Progenitor cell of endocrine pancreas (in vitro differentiated cells): ENCODE data around the gene FANK1. TPM values are rescaled to one million over a fixed set of nuclear protein-coding genes. Genes with fewer than 3 reads are reported as not detected.
"Not testable (repeated sequence)": the region's sequence is repeated elsewhere in the genome, so short reads cannot be mapped to it uniquely, and the experiment has no call there.

ENCODE experiments used
- DNase-seq: peaks from one replicate; pipeline ENCODE4 v3.0.0; 2021; ENCODE audit warnings: low spot score; ENCODE audit not compliant: unreplicated experiment
- H3K27ac Mint-ChIP-seq: 2 replicates; pipeline ENCODE4 v1.8.0; 2021; ENCODE audit warnings: mild to moderate bottlenecking, moderate library complexity, mixed read lengths
- H3K27me3 Mint-ChIP-seq: 2 replicates; pipeline ENCODE4 v1.8.0; 2021; ENCODE audit warnings: mixed read lengths
- H3K36me3 Mint-ChIP-seq: 2 replicates; pipeline ENCODE4 v1.8.0; 2022; ENCODE audit warnings: mixed read lengths; ENCODE audit not compliant: insufficient read depth
- H3K4me1 Mint-ChIP-seq: 2 replicates; pipeline ENCODE4 v1.8.0; 2021; ENCODE audit warnings: low read depth, mixed read lengths
- H3K4me3 Mint-ChIP-seq: 2 replicates; pipeline ENCODE4 v1.8.0; 2021; ENCODE audit warnings: low read depth, mild to moderate bottlenecking, moderate library complexity, mixed read lengths
- H3K9me3 Mint-ChIP-seq: 2 replicates; pipeline ENCODE4 v1.8.0; 2021; ENCODE audit warnings: low read depth, mixed read lengths
- total RNA-seq: library from RNA; stranded (reverse); gene quantifications from 2 replicates; pipeline ENCODE4 v1.2.1, GENCODE V29; 2021
- TF ChIP-seq, protein P1 (sequence below): fragments of 200-600 bp; sonication (generic); IDR thresholded peaks from one replicate; pipeline ENCODE4 v1.5.0; 2021; ENCODE audit warnings: antibody characterized with exemption, mild to moderate bottlenecking; ENCODE audit not compliant: unreplicated experiment

FANK1 gene
- total RNA-seq, 1 donor from 2014 or later = 3.2 TPM

GRCh38 chr10:125916977-125917376 is 20.6 kb downstream of the FANK1 start:
- Mint-ChIP-seq H3K27me3 (peaks cover 93% of the 10 kb centered on the region), H3K9me3 (peaks cover 4% of the 10 kb centered on the region), H3K27ac (no peak overlapping the region), H3K4me1 (peaks cover 8% of the 10 kb centered on the region), H3K4me3 (no peak overlapping the region), H3K36me3 (peaks cover 1% of the 10 kb centered on the region)
- TF ChIP-seq, protein P1, sequence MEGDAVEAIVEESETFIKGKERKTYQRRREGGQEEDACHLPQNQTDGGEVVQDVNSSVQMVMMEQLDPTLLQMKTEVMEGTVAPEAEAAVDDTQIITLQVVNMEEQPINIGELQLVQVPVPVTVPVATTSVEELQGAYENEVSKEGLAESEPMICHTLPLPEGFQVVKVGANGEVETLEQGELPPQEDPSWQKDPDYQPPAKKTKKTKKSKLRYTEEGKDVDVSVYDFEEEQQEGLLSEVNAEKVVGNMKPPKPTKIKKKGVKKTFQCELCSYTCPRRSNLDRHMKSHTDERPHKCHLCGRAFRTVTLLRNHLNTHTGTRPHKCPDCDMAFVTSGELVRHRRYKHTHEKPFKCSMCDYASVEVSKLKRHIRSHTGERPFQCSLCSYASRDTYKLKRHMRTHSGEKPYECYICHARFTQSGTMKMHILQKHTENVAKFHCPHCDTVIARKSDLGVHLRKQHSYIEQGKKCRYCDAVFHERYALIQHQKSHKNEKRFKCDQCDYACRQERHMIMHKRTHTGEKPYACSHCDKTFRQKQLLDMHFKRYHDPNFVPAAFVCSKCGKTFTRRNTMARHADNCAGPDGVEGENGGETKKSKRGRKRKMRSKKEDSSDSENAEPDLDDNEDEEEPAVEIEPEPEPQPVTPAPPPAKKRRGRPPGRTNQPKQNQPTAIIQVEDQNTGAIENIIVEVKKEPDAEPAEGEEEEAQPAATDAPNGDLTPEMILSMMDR = no peak
- DNase-seq = no peak

GRCh38 chr10:125917704-125918361 is 21.5 kb downstream of the FANK1 start:
- H3K4me3 Mint-ChIP-seq, H3K4me1 Mint-ChIP-seq, DNase-seq, H3K9me3 Mint-ChIP-seq, H3K36me3 Mint-ChIP-seq, H3K27ac Mint-ChIP-seq: not testable (repeated sequence)
- peaks cover 93% of the 10 kb centered on the region for H3K27me3 Mint-ChIP-seq

GRCh38 chr10:125921643-125922306 is 25.4 kb downstream of the FANK1 start:
- not testable (repeated sequence) for H3K9me3 Mint-ChIP-seq, H3K4me3 Mint-ChIP-seq, H3K27ac Mint-ChIP-seq, H3K4me1 Mint-ChIP-seq, DNase-seq, H3K36me3 Mint-ChIP-seq
- peaks cover 83% of the 10 kb centered on the region for H3K27me3 Mint-ChIP-seq

DNA sequence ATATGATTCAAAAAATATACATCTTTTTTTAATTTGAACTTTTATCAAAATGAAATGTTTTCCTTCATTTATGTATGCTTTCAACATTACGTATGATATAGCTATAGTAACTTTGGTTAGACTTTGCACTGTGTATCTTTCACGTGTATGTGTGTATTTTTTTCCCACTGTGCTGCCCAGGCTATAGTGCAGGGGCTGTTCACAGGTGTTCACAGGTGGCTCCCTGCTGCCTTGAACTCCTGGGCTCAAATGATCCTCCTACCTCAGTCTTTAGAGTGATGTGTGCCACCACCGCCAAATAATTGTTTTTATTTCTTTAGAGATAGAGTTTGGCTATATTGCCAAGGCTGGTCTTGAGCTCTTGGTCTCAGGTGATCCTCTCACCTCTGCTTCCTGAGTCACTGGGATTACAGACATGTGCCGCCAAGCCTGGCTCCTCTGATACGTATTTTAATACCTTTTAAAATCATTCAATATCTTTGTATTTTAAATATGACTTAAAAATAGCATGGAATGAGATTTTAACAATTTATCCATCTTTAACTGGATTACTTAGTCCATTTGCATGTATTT is 29.0 kb downstream of the FANK1 start:
- Mint-ChIP-seq H3K36me3 (no peaks in the 10 kb centered on the region), H3K4me3 (no peak overlapping the region), H3K27me3 (peaks cover 79% of the 10 kb centered on the region), H3K27ac (no peak overlapping the region), H3K9me3 (peaks cover 3% of the 10 kb centered on the region), H3K4me1 (no peaks in the 10 kb centered on the region)
- TF ChIP-seq, protein P1 = no peak
- DNase-seq = no peak

- H3K27me3 Mint-ChIP-seq = peaks cover 75% of the 10 kb centered on the region
- no peaks in the 10 kb centered on the region for H3K4me1 Mint-ChIP-seq
- H3K4me3 Mint-ChIP-seq = no peak overlapping the region
- no peak overlapping the region for H3K27ac Mint-ChIP-seq
- peaks cover 7% of the 10 kb centered on the region for H3K9me3 Mint-ChIP-seq
- DNase-seq = no peak
- TF ChIP-seq, protein P1 = no peak
- H3K36me3 Mint-ChIP-seq = no peaks in the 10 kb centered on the region
Observed at GRCh38 chr10:125926247-125926646, 29.9 kb downstream of the FANK1 start.

GRCh38 chr10:125927265-125927664 is 30.9 kb downstream of the FANK1 start:
- not testable (repeated sequence) for H3K4me3 Mint-ChIP-seq, H3K27ac Mint-ChIP-seq

More at GRCh38 chr10:125927265-125927664, 30.9 kb downstream of the FANK1 start:
- not testable (repeated sequence) for H3K36me3 Mint-ChIP-seq, H3K4me1 Mint-ChIP-seq, DNase-seq
- Mint-ChIP-seq H3K27me3 (peaks cover 75% of the 10 kb centered on the region), H3K9me3 (peaks cover 13% of the 10 kb centered on the region)
